Measurements from ENCODE around the gene PTER. TPM values are rescaled to one million over a fixed set of nuclear protein-coding genes. Genes with fewer than 3 reads are reported as not detected.

The PTER gene
- total RNA-seq, 6 experiments from 2014 or later: 8.5 to 31.8 (median 12.2) TPM

GRCh38 chr10:16491933-16492332 is 55.1 kb downstream of the PTER start:
- peaks cover 0 to 4% (median 0%) of the 10 kb centered on the region in 4 donors for H3K36me3 ChIP-seq
- no peaks in the 10 kb centered on the region for H3K9me3 ChIP-seq
- WGBS (ENCODE audit: insufficient coverage, low coverage, low lambda C conversion rate, missing lambda C conversion rate): 57% methylated on average over 2 of the region's 2 CpGs

GRCh38 chr10:16493884-16494536 is 57.2 kb downstream of the PTER start:
- Histone ChIP-seq H3K27me3 (no peaks in the 10 kb centered on the region), H3K4me3 (no peak overlapping the region), H3K9me3 (no peaks in the 10 kb centered on the region), H3K27ac (no peak overlapping the region), H3K4me1 (no peaks in the 10 kb centered on the region), H3K36me3 (no peaks in the 10 kb centered on the region)
- intact Hi-C loops (cut with DNase I): no loop called here
- DNase-seq: no peak
- ATAC-seq: no peak
- WGBS (ENCODE audit: insufficient coverage, low coverage, low lambda C conversion rate, missing lambda C conversion rate): 77% methylated on average over 10 of the region's 10 CpGs
- TF ChIP-seq POLR2A (IDR thresholded peaks at IDR 0.05): no peak
- no peak for TF ChIP-seq CTCF (IDR thresholded peaks at IDR 0.05)

More at GRCh38 chr10:16491933-16492332, 55.1 kb downstream of the PTER start:
- H3K4me1 ChIP-seq: no peaks in the 10 kb centered on the region
- no peaks in the 10 kb centered on the region for H3K27me3 ChIP-seq
- ATAC-seq (no peak), DNase-seq (no peak)
- intact Hi-C loops (cut with DNase I): no loop called here
- no peak overlapping the region for H3K4me3 ChIP-seq
- TF ChIP-seq POLR2A (IDR thresholded peaks at IDR 0.05): no peak
- no peak for TF ChIP-seq CTCF (IDR thresholded peaks at IDR 0.05)
- no peak overlapping the region for H3K27ac ChIP-seq

- ATAC-seq (no peak), DNase-seq (no peak)
- intact Hi-C loops (cut with DNase I): no loop called here
- TF ChIP-seq POLR2A (IDR thresholded peaks at IDR 0.05): no peak
- no peak for TF ChIP-seq CTCF (IDR thresholded peaks at IDR 0.05)
- Histone ChIP-seq H3K4me3 (no peak overlapping the region), H3K27ac (no peak overlapping the region), H3K27me3 (no peaks in the 10 kb centered on the region), H3K9me3 (no peaks in the 10 kb centered on the region), H3K36me3 (no peaks in the 10 kb centered on the region), H3K4me1 (no peaks in the 10 kb centered on the region)
- WGBS (ENCODE audit: insufficient coverage, low coverage, low lambda C conversion rate, missing lambda C conversion rate): 94% methylated on average over 4 of the region's 4 CpGs
These were observed 61.1 kb downstream of the PTER start for GRCh38 chr10:16497911-16498310.

- intact Hi-C loops (cut with DNase I): no loop called here
- no peak for ATAC-seq
These were observed 68.4 kb downstream of the PTER start for GRCh38 chr10:16505161-16505560.

More at GRCh38 chr10:16505161-16505560, 68.4 kb downstream of the PTER start:
- Histone ChIP-seq H3K9me3 (no peaks in the 10 kb centered on the region), H3K36me3 (peaks cover 0 to 1% (median 0%) of the 10 kb centered on the region in 4 donors), H3K4me3 (no peak overlapping the region), H3K4me1 (no peaks in the 10 kb centered on the region), H3K27me3 (no peaks in the 10 kb centered on the region), H3K27ac (no peak overlapping the region)
- DNase-seq: no peak
- WGBS (ENCODE audit: insufficient coverage, low coverage, low lambda C conversion rate, missing lambda C conversion rate): 82% methylated on average over 1 of the region's 1 CpG
- TF ChIP-seq POLR2A (IDR thresholded peaks at IDR 0.05) (no peak), CTCF (IDR thresholded peaks at IDR 0.05) (no peak)
